K562 (cell line): Measurements from ENCODE around the gene CGN. TPM values are rescaled to one million over a fixed set of nuclear protein-coding genes. Genes with fewer than 3 reads are reported as not detected.
A peak's percentile ranks its signal among the peaks of the same experiment; 100 is the strongest.

Experiments
- CREB1 ChIP-seq, 2 experiments: sonication (generic) in 1 of 2; formaldehyde crosslinking in 1 of 2; IDR thresholded peaks; 2 replicates each; pipeline versions ENCODE4 v1.6.1 to v1.8.0; 2012 to 2022; ENCODE audit warnings: inconsistent platforms in 1 of 2, mild to moderate bottlenecking in 1 of 2, missing genetic modification reagents in 1 of 2, moderate library complexity in 1 of 2
- E2F1 ChIP-seq: sonication (generic); formaldehyde crosslinking; IDR thresholded peaks from 2 replicates; pipeline ENCODE4 v1.8.1; 2023; ENCODE audit warnings: mild to moderate bottlenecking, missing genetic modification reagents, moderate library complexity
- EZH2 ChIP-seq: IDR thresholded peaks from 2 replicates; pipeline ENCODE4 v1.6.1; 2012; ENCODE audit warnings: low read depth, mild to moderate bottlenecking, inconsistent platforms, low read length, borderline replicate concordance
- KDM5B ChIP-seq: fragments of 200-600 bp; sonication (generic); IDR thresholded peaks from 2 replicates; pipeline ENCODE4 v1.6.1; 2012; ENCODE audit warnings: low read depth, mild to moderate bottlenecking, moderate library complexity, low read length, control low read depth, inconsistent platforms; ENCODE audit not compliant: insufficient replicate concordance
- LEF1 ChIP-seq: fragments of 450-650 bp; IDR thresholded peaks from 2 replicates; pipeline ENCODE4 v1.6.1; 2016; ENCODE audit warnings: mild to moderate bottlenecking
- NFIC ChIP-seq: fragments of 450-650 bp; IDR thresholded peaks from 2 replicates; pipeline ENCODE4 v1.6.1; 2017; ENCODE audit warnings: mild to moderate bottlenecking, inconsistent platforms
- PHF20 ChIP-seq: fragments of 450-650 bp; IDR thresholded peaks from 2 replicates; pipeline ENCODE4 v1.6.1; 2018; ENCODE audit not compliant: partially characterized antibody
- POLR2AphosphoS2 ChIP-seq: IDR thresholded peaks from 2 replicates; pipeline ENCODE4 v1.6.1; 2012; ENCODE audit warnings: low read length, improper control_type of control experiment
- PPARD ChIP-seq: fragments of 250-450 bp; sonication (Bioruptor Pico); IDR thresholded peaks from 2 replicates; pipeline ENCODE4 v1.8.0; 2022; ENCODE audit warnings: inconsistent platforms, mild to moderate bottlenecking, moderate library complexity
- PRPF4 ChIP-seq: fragments of 200-400 bp; formaldehyde crosslinking; IDR thresholded peaks from one replicate; pipeline ENCODE4 v1.6.1; 2017; ENCODE audit warnings: low read length, low read depth, mild to moderate bottlenecking; ENCODE audit not compliant: insufficient read depth, poor library complexity, severe bottlenecking
- RHOXF2B ChIP-seq: fragments of 250-450 bp; sonication (Bioruptor Pico); conservative IDR thresholded peaks from 2 replicates; pipeline ENCODE4 v1.5.1; 2021
- SFPQ ChIP-seq: fragments of 200-400 bp; formaldehyde crosslinking; IDR thresholded peaks from 2 replicates; pipeline ENCODE4 v1.6.1; 2017; ENCODE audit warnings: mild to moderate bottlenecking, low read depth, low read length, moderate library complexity
- SLC30A9 ChIP-seq: fragments of 250-450 bp; sonication (Bioruptor Pico); IDR thresholded peaks from 2 replicates; pipeline ENCODE4 v1.8.0; 2022; ENCODE audit warnings: mild to moderate bottlenecking, moderate library complexity
- SMAD2 ChIP-seq: fragments of 150-350 bp; IDR thresholded peaks from 2 replicates; pipeline ENCODE4 v1.6.1; 2014; ENCODE audit warnings: low read depth, mild to moderate bottlenecking, low read length
- SMARCA5 ChIP-seq: fragments of 450-650 bp; IDR thresholded peaks from 2 replicates; pipeline ENCODE4 v1.6.1; 2016
- ZC3H8 ChIP-seq: fragments of 450-650 bp; IDR thresholded peaks from 2 replicates; pipeline ENCODE4 v1.6.1; 2017
- ZNF140 ChIP-seq: fragments of 250-450 bp; sonication (Bioruptor Pico); IDR thresholded peaks from 2 replicates; pipeline ENCODE4 v1.8.0; 2021; ENCODE audit warnings: moderate library complexity, mild to moderate bottlenecking, inconsistent platforms
- ZNF184 ChIP-seq: sonication (generic); formaldehyde crosslinking; IDR thresholded peaks from 2 replicates; pipeline ENCODE4 v1.5.0; 2020; ENCODE audit warnings: missing genetic modification reagents
- ZNF239 ChIP-seq: fragments of 250-450 bp; sonication (Bioruptor Pico); IDR thresholded peaks from 2 replicates; pipeline ENCODE4 v1.4.0; 2020; ENCODE audit warnings: mild to moderate bottlenecking
- ZNF24 ChIP-seq: fragments of 450-650 bp; IDR thresholded peaks from 2 replicates; pipeline ENCODE4 v1.6.1; 2016
- ZNF282 ChIP-seq: sonication (generic); formaldehyde crosslinking; IDR thresholded peaks from 2 replicates; pipeline ENCODE4 v1.8.1; 2023; ENCODE audit warnings: missing genetic modification reagents
- ZNF324 ChIP-seq: fragments of 250-450 bp; sonication (Bioruptor Pico); IDR thresholded peaks from 2 replicates; pipeline ENCODE4 v1.4.0; 2020; ENCODE audit warnings: mild to moderate bottlenecking
- ZNF551 ChIP-seq: fragments of 250-450 bp; sonication (Bioruptor Pico); IDR thresholded peaks from 2 replicates; pipeline ENCODE4 v1.5.0; 2021; ENCODE audit warnings: mild to moderate bottlenecking, moderate library complexity
- ZNF699 ChIP-seq: fragments of 250-450 bp; sonication (Bioruptor Pico); IDR thresholded peaks from 2 replicates; pipeline ENCODE4 v1.8.0; 2021; ENCODE audit warnings: mild to moderate bottlenecking, moderate library complexity; ENCODE audit not compliant: insufficient replicate concordance
- ZNF766 ChIP-seq: fragments of 200-800 bp; sonication (Bioruptor generic); conservative IDR thresholded peaks from 2 replicates; pipeline ENCODE4 v1.6.1; 2016; ENCODE audit warnings: missing genetic modification characterization, missing compliant biosample characterization
- polyA plus RNA-seq, 8 experiments: library from polyadenylated mRNA; depleted of rRNA in 4 of 8; stranded (reverse) in 5 of 8; unstranded in 3 of 8; fragments of >200 nt; fragmentation: Nextera tagmentation in 2 of 8; fragmentation: Illumina TruSeq in 1 of 8; extraction: Ambion mirVana in 2 of 8; extraction: Trizol in 1 of 8; gene quantifications; 2 replicates each; pipeline versions ENCODE4 v1.2.1 to v1.2.3, GENCODE V29; 2011 to 2014; ENCODE audit warnings: inconsistent platforms in 1 of 8, missing spikeins in 1 of 8
- total RNA-seq, 7 experiments: library from RNA; depleted of rRNA in 6 of 7; stranded (reverse); fragments of >200 nt in 6 of 7; fragmentation: Illumina TruSeq in 2 of 7; extraction: Trizol in 2 of 7; gene quantifications; 2 replicates each; pipeline versions ENCODE4 v1.2.1 to v1.2.3, GENCODE V29; 2011 to 2021; ENCODE audit warnings: low replicate concordance in 1 of 7
- TF ChIP-seq, protein P1 (sequence below): fragments of 450-650 bp; IDR thresholded peaks from 2 replicates; pipeline ENCODE4 v1.6.1; 2016; ENCODE audit warnings: low read depth, mild to moderate bottlenecking, moderate library complexity

CGN gene
- total and polyA plus RNA-seq, 9 of the 15 experiments (the other 6 are each of a cell fraction or from before 2014, with no cell fraction given): 0.03 to 1.4 (median 0.14) TPM; not detected in 2

- TF ChIP-seq PHF20: no peak
- no peak for TF ChIP-seq ZNF239
- TF ChIP-seq ZNF140 (CRISPR knock-in tag): no peak
- no peak for TF ChIP-seq SMARCA5
- no peak for TF ChIP-seq ZNF282 (CRISPR knock-in tag)
- no peak for TF ChIP-seq RHOXF2B (CRISPR knock-in tag)
- TF ChIP-seq POLR2AphosphoS2: no peak
- no peak for TF ChIP-seq ZNF699 (CRISPR knock-in tag)
- peak; percentile 42; the same call in 1 of the 2 replicates for TF ChIP-seq ZNF184 (CRISPR knock-in tag)
- TF ChIP-seq EZH2: no peak
- TF ChIP-seq ZNF766 (CRISPR knock-in tag): peak; percentile 28; the same call in 1 of the 2 replicates
- TF ChIP-seq ZNF324 (CRISPR knock-in tag): no peak
- no peak for TF ChIP-seq KDM5B
- TF ChIP-seq PRPF4: no peak
- TF ChIP-seq PPARD (CRISPR knock-in tag): no peak
- TF ChIP-seq ZNF551 (CRISPR knock-in tag): no peak
- no peak for TF ChIP-seq ZNF24
- TF ChIP-seq SMAD2: no peak
- no peak for TF ChIP-seq ZC3H8
- TF ChIP-seq, protein P1, sequence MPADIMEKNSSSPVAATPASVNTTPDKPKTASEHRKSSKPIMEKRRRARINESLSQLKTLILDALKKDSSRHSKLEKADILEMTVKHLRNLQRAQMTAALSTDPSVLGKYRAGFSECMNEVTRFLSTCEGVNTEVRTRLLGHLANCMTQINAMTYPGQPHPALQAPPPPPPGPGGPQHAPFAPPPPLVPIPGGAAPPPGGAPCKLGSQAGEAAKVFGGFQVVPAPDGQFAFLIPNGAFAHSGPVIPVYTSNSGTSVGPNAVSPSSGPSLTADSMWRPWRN: peak; percentile 66
- no peak for TF ChIP-seq SLC30A9 (CRISPR knock-in tag)
- TF ChIP-seq CREB1 (IDR thresholded peaks at IDR 0.05): no peak
- TF ChIP-seq CREB1 (CRISPR knock-in tag; IDR thresholded peaks at IDR 0.05): no peak
- no peak for TF ChIP-seq E2F1
- TF ChIP-seq SFPQ: no peak
- no peak for TF ChIP-seq NFIC
- peak; percentile 41; the same call in 1 of the 2 replicates for TF ChIP-seq LEF1
These were observed 19.1 kb upstream of the CGN start (continued) for GRCh38 chr1:151492120-151492519.
